CD4-positive, alpha-beta T cell treated with Interleukin-17A for 4 hours (primary cell): ENCODE results near the gene FAP.
A peak's percentile ranks its signal among the peaks of the same experiment; 100 is the strongest.

ENCODE experiments used
- DNase-seq: peaks from one replicate; pipeline ENCODE4 v3.0.0-alpha.2; 2020; ENCODE audit warnings: mixed read lengths

The FAP gene

DNA sequence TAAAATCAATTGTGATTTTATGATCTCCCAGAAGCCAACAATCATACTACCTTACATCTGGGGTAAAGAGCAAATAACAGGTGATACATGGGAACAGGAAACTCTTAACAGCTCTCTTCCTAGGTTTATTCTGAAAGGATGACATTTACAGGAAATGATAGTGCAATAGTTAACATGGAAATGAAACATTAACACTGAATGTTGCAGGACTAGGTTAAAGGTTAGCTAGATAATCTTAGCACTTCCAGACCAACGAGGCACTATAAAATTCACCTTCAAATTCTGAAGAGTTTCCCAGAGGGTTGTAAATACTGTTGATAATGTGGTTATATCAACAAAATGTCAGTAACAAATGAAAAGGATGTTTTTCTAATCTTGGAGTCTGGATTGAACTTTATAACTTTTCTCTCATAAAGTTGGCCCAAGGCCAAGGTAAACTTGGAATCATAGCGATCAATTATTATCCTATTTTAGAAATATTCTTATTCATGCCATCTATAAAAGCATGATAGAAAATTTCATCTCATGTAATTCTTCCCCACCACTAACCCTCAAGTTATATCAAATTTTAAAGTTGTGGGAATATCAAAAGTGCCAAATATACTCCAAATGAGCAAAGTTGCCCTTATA lies 58.3 kb downstream of the FAP start:
- no peak for DNase-seq

DNA sequence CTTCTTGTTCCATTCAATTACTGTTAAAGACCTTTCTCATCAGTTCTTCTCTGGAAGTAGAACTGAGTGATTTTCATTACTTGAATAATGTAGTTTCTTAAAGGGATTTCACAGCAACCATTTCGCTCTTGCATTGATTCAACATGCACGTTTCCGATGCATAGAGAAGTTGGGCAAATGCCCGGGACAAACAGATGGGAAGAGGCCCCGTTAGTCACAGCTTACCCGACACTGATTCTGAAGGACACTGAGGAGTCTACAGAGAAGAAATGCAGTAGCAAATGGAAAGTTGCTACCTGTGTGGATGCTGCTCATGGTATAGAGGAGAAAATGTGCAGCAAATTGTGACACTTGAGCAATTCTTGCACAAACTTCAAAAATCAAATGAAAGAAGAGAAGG lies 58.9 kb downstream of the FAP start:
- DNase-seq, result no peak

DNA sequence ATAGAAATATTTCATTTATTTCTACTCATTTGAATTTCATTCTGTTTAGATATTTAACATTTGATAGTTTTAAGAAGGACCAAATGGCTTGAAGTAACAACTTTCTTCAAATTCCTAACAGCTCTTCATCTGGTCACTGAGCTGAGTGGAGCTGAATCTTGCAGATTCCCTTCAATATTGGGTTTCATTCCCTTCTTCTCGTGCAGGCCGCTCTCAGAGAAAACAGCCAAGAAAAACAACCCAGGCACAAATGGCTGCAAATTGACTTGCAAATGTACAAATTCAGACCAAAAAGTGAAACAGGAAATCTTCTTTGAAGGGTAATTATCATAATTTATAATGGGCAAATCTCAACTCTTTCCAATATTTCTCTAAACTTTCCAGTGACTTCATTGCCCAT lies 60.9 kb downstream of the FAP start:
- no peak for DNase-seq

DNA sequence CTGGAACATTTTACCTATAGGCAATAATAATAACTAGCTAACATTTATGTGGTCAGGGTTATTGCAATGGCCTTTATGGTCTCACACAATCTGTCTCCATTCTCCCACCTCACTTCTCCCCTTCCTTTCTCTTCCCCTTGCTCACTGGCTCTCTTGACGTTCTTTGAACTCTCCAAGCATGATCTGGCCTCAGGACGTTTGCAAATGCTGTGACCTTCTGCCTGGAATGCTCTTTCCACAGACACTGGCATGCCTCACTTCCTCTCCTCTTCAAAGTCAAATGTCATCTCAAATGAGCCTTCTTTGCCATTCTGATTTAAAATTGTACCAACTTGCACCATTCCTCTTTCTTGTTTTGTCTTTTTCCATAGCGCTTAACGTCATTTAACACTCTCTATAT lies 65.9 kb downstream of the FAP start:
- DNase-seq, result no peak

DNA sequence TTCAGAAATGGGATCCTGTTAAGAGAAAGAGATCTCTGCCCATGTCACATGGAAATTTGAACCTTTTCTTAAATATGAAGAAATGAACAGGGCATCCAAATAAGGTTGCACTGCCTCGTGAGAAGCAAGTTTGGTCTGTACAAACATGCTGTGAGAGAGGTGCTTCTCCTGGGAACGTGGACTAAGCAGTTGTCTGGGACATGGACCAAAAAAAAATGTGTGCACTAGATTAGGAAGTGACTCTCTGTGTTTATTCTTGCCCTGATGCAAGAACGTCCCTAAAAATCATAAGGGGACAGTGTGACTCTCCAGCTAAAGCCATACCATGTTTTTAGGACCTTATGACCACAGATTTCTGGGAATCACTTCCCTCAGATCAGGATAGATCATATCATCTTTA lies 67.5 kb downstream of the FAP start:
- no peak for DNase-seq

DNA sequence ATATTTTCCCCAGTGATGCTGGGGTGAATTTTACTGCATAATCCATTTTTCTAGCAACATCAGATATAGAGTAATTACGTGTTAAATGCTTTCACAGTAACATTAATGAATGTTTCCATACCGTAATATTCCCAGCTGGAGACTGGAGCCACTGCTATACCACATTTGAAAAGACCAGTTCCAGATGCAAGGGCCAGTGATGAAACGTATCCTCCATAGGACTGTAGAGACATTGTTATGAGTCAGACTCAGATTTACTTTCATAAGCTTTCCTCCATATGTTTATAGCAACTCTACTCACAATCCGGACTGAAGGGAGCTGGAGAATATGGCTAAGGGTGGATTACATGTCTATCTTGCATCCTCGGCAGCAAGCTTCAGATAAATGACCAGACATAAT lies 68.5 kb downstream of the FAP start:
- DNase-seq, result no peak

DNA sequence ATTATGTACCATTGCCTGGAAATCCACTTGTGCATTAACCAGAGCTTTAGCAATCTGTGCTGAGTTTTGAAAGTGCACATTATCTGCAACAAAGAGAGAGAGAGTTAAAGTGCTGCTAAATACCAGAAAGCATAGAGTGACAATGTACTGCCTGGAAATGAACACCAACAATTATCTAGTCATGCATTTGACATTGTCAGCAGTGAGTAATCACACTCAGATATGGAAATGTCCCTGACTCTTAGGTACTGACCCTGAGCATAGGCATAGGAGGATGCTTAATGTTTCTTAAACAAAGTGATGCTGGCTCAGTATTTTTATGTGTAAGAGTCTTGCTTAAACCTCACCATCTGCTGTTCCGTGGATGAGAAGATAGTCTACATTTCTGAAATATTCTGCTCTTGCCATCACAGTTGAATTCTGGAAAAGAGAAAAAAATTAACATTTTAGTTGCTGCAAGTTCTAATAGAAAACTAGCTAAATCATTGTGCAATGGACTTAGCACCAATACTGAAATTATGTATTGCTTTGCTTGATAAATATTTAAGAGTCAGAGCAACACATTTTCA lies 70.4 kb downstream of the FAP start:
- no peak for DNase-seq

DNA sequence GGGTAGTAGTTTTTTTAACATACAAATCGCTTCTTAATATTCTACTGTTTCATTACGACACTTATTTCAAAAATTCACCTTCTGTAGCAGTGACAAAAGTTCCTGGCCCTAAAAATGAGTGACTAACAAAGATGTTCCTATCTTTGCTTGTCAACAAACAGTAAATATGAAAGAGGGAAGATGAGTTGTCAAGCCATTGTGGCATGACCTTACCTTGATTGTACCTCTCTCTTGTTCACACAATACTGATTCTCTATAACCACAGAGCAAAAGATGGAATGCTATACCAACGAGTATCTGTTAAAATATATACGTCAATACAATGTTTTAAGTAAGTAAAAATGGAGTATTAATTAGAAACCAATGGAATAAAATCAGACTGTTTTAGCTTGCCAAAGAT lies 76.5 kb downstream of the FAP start:
- no peak for DNase-seq

DNA sequence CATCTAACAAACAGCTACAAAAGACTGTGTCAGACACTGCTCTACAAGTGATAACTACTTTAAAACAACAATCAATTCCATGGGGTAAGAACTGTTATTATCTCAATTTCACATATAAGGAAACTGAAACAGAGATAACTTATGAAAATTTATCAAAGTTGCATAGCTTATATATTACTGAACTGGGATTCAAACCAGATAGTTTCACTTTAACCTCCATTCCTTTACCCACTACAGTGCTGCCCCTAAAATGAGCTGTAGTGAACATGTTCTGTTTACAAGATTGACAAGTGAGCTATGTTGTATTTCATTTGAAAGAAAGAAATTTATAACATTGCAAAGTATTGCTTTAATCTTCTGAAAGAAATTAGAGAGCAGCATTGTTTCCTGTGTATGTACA lies 77.1 kb downstream of the FAP start:
- no peak for DNase-seq

DNA sequence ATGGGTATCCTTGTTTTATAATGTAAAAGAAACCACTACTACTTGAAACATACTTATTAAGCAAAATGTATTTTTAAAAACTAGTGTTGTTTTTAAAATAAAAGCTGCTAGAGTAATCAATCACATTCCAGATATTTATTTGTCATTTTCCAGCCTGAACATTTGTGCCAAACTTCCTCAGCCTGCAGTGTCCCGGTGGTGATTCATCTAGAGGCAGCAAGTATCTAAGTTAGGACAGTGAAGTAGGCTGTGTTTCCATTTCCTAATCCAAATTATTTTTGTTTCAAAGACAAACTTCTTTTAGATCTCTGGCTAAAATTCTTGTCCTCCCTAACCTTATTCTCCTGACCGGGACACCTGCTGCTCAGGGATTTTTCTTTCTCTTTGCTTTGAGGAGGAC lies 78.4 kb downstream of the FAP start:
- DNase-seq, result no peak

DNA sequence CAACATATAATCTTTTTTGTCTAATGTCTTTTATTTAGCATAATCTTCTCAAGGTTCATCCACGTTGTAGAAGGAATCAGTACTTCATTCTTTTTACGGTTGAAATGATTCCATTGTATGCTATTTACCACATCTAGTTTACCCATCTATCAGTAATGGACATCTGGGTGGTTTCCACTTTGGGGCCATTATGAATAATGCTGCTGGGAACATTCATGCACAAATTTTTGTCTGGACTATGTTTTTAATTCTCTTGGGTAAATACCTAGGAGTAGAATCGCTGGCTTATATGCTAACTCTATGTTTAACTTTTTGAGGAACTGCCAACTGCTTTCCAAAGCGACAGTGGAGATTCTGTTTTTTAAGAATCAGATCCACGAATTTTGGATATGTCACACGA lies 83.8 kb downstream of the FAP start:
- no peak for DNase-seq

DNA sequence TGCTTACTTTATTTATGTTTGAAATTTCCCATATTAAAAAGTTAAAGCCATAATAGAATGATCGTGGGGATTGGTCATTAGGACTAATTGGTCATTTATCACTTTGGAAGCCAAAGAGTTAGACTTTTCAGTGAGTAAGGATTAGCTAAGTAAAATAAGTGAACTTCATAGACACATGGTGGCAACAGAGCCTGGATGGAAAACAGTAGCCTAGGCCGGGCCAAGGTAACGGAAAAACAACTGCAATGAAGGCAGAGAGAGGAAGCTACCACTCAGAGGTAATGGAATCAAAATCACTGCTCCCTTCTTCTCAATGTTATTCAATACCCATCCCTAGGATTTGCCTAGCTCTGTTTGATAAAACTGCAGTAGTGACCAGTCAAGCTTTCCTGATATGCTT lies 87.1 kb downstream of the FAP start:
- no peak for DNase-seq

DNA sequence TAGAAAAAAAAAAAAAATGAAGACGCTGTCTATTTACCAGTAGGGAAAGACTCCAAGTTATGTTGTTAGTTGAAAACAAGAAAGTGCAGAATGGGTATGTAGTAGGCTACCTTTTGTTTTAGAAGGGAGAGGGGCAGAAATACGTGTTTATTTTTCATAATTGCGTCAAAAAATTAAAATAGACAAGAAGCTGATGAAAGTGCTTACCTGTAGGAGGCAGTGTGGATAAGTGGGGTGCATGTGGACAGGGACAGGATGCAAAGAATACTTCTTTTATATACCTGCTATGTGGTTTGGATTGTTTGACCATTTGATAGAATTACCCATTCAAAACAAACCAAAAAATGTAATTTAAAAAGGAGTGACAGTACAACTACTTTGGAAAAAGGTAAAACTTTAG lies 88.2 kb downstream of the FAP start:
- no peak for DNase-seq

DNA sequence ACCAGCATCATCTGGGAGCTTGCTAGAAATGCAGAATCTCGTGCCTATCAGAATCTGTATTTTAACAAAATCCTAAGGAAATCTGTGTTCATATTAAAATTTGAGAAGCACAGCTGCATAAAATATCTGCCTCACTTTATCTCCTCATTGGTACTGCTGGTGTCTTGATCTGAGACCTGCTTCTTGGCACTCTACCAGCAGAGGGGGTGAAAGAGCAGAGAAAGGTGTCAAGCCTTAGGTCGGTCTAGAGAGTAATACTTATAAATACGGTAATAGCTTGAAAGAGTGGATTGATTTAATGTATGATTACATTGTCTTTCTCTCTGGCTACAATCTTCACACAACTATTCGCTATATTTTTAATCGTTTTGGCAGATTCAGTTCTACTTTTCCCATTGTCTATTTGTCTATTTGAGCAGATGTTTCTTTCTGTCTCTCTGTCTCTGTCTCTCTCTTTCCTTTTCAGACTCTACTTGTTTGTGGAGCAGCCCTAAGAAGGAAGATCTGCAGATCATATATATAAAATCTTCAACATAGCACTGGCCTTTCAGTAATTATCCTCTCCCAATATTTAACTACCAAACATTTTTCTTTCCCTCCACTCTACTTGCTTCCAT lies 89.5 kb downstream of the FAP start:
- DNase-seq, result peak; percentile 62

DNA sequence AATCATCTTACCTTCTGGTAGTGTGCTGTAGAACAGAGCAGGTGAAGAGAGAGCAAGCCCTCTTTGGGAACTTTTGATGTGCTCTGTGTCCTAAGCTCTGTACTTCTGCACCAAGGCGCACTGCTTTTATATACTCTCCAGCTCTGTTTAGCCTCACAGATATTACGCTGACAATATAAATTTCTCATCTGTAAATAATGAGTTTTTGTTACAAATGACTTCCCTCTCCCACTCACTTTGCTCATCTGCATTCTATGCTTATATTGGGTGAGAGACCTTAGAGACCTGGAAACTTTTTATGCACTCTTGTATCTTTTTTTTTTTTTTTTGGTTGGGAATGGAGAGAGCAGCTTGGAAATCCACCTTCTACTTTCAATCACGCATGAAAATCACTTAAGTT lies 91.1 kb downstream of the FAP start, which contains the start of gene GCG:
GCG (minus strand) TSS at position 101 of the 400 bp plus-strand sequence. CDS start 3,069 bp downstream, outside the sequence.
- DNase-seq, result no peak

DNA sequence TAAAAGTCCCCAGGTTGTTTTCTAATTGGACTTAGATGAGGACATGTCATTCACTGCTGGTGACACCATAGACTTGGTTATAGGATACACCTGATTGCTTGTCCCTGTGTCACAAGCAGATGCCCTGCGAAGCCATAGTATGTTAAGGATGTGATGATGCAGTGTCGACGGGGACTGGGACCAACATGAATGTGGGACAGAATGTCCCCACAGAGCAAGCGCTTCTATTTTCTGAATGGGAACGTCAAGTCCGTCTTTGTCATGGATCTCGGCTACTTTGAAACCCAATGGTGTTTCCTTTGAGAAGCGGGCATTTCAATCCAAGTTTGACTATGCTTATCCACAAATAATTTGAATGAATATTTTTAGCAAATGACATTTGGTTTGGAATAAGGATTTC lies 93.3 kb downstream of the FAP start:
- DNase-seq, result no peak

DNA sequence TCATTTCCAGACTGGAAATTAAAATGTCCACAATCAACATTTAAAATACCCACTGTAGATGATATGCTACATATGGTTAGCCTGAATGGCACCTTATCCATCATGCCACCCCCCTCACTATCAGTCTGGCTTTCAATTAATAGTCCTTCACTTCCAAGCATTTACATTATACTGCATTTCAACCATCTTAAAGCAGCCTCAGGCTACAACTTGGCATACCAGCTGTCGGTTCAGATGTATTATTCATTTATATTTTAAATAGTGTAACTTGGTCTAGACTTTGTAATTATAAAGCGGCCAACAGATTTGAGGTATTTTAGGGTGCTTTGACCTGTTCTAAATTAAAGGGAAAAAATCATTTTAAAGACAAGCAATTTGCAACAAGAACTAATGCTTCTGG lies 93.8 kb downstream of the FAP start:
- DNase-seq, result no peak

DNA sequence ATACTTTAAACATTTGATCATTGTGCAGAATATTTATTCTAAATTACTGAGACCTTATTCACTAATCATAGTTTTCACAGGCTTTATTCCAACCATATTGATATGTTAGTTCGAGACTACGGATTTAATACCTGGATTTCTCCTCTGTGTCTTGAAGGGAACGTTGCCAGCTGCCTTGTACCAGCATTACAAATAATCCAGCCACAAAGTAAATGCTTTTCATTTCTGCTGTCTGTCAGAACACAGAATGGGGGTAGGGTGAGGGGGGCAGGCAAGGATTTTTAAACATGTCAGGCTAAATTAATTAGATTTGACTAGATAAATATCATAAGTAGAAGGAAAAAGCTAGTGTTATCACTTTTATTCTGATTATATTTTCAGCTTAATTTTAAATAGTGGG lies 94.3 kb downstream of the FAP start:
- DNase-seq, result no peak

DNA sequence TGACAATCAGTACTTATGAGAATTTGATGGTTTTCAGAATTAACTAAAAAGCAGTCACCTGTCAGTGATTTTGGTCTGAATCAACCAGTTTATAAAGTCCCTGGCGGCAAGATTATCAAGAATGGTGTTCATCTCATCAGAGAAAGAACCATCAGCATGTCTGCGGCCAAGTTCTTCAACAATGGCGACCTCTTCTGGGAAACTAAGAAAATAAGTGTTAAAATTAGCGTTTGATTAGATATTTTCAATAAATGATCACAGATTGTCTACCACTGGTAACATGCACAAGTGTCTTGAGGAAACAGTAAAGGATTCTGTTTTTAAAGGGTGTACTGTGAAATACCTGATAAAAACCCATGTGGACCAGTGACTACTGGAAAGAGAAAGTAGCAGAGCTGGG lies 99.3 kb downstream of the FAP start:
- DNase-seq, result no peak

DNA sequence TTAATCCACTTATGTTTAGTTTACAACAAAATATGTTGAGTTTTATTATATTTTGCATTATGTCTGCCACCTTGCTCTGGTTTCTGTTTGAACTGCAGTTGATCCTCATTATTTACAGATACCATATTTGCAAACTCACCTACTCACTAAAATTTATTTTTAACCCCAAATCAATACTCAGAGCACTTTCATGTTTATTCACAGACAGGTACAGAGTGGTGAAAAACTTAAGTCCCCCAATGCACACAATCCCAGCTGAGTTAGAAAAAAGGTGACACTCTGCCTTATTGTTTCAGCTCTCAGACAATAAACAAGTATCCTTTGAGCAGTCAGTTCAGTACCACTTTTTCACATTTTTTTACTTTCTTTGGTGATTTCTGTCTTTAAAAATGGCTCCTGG lies 104.9 kb downstream of the FAP start:
- no peak for DNase-seq

DNA sequence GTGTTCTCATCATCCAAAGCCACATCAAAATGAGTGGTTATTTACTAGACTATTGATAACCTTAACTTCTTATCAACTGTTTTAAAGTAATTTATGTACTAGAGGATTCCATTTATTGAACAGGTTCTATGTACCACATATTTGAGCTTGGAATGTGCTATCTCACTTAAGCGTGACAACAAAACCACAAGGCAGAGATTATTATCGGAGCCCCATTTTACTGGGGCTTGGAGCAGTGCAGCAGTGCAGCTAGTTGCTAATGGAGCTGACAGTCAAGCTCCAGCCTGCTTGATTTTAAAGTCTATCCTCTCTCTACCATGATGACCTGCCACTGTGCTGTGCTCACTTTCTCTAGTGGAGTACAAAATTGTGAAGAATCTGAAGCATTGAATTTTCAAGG lies 115.8 kb downstream of the FAP start:
- no peak for DNase-seq

DNA sequence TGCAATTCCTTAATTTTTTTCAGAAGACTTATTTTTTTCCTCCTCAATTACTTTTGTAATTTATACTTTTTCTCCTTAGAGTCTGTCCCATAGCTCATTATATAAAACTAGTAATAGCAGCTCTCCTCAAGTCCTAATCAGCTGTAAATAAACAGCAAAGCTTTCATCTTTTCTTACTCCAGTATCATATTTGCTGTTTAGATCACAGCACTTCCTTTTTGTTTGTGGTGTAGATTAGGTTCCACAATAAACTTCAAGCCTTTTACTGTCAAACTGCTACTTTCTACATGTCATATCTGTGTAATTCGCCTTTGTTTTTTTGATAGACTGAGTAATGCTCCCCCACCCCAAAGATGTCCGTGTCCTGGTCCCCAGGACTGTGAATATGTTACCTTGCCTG lies 116.7 kb downstream of the FAP start:
- DNase-seq, result no peak

DNA sequence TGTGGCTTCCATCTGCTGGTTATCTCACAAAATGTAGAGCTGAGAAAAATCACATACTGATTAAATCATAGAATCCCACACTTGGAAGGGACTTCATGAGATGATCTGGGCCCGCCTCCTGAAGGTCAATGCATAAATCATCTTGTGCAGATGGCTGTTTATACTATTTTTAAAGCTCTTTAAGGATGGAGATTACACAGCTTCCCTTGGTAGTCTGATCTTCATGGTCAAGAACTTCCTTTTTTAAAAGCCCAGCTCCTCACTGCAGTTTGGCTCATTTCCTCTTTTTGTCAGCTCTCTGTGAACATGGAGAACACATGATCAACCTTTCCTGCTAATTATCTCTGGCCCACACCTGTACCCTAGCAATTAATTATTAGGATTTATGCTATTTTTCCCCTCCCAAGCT lies 117.1 kb downstream of the FAP start:
- DNase-seq, result no peak

DNA sequence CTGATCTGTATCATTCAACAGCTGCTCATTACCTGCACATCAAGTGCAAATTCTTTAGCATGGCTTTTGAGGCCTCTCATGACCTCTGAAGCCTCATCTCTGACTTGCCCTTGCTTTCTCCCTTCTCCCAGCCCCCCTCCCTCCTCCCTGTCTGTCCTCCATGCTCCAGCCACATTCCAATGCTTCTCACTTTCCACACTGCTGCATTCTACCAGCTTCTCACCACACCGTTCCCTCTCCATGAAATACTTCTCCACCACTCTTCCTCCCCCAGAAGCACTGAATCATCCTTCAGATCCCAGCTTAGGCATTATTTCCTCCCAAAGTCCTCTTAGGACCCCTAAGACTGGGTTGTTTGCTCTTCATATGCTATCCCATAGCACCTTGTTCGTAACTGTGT lies 118.1 kb downstream of the FAP start:
- no peak for DNase-seq
